ENCODE measurements around the gene KRTAP19-6. TPM values are rescaled to one million over a fixed set of nuclear protein-coding genes. Genes with fewer than 3 reads are reported as not detected.

Gene KRTAP19-6
- total RNA-seq, 1 experiment from 2014 or later, result not detected

DNA sequence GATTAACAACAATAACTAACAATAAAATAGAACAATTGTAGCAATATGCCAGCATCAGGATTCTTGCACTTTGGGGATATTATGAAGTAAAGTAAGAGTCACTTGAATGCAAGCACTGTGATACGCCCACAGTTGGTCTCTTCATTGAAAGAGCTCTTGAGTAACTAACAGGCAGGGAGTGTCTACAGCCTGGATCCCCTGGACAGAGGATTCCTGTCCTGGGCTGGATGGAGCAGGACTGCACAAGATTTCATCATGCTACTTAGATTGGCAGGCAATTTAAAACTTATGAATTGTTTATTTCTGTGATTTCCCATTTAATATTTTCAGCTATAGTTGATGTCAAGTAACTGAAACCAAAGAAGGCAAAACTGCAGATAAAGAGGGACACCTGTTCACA is 26.0 kb downstream of the KRTAP19-6 start:
- RAD21 ChIA-PET (ENCODE audit: low non-redundant PET in 1 of 2, low total read pairs in 2 of 2, uncharacterized antibody in 2 of 2, unreplicated experiment in 2 of 2), result no interaction called here
- CTCF ChIA-PET, result no interaction called here
- ATAC-seq (no peak), DNase-seq (ENCODE audit: low read depth, low spot score) (no peak)
- Histone ChIP-seq H3K9ac (ENCODE audit: low read length) (no peak overlapping the region), H3K4me2 (ENCODE audit: low read length) (no peak overlapping the region), H3K27me3 (ENCODE audit: insufficient read depth, low read length) (no peaks in the 10 kb centered on the region), H3K4me1 (ENCODE audit: control insufficient read depth in 1 of 2, insufficient read depth in 2 of 2, low read length in 2 of 2) (no peaks in the 10 kb centered on the region), H3K79me2 (ENCODE audit: insufficient read depth, low read length) (no peaks in the 10 kb centered on the region), H2AFZ (ENCODE audit: low read depth, low read length, poor library complexity, severe bottlenecking) (no peak overlapping the region), H3K27ac (ENCODE audit: low read depth, low read length) (no peak overlapping the region), H3K9me2 (ENCODE audit: insufficient read depth) (no peaks in the 10 kb centered on the region), H4K20me1 (ENCODE audit: insufficient read depth) (no peaks in the 10 kb centered on the region), H3K9me3 (ENCODE audit: control insufficient read depth in 1 of 2, insufficient read depth in 1 of 2, low read depth in 1 of 2, low read length in 2 of 2) (peaks cover 6 to 17% of the 10 kb centered on the region in 2 experiments; a peak in 3 of 4 replicates), H3K36me3 (ENCODE audit: control insufficient read depth in 1 of 2, insufficient read depth in 2 of 2, low read length in 2 of 2) (no peaks in the 10 kb centered on the region; a peak in 1 of 4 replicates), H3K4me3 (replicated peaks in 1 of 2; ENCODE audit: low read depth in 1 of 2, low read length in 2 of 2) (no peak overlapping the region)
- intact Hi-C loops (cut with micrococcal nuclease), result no loop called here
- BruUV-seq (replicated peaks), result no TSS peak
- TF ChIP-seq POLR2A (IDR thresholded peaks at IDR 0.05; ENCODE audit: borderline replicate concordance, extremely low read depth, insufficient read depth, insufficient read length), result no peak
- TF ChIP-seq RAD21 (IDR thresholded peaks at IDR 0.05; ENCODE audit: low read depth), result no peak
- TF ChIP-seq ELF1 (IDR thresholded peaks at IDR 0.05; ENCODE audit: borderline replicate concordance, low read depth), result no peak
- no peak for TF ChIP-seq CBX3 (IDR thresholded peaks at IDR 0.05; ENCODE audit: low read depth)
- TF ChIP-seq, protein P1, sequence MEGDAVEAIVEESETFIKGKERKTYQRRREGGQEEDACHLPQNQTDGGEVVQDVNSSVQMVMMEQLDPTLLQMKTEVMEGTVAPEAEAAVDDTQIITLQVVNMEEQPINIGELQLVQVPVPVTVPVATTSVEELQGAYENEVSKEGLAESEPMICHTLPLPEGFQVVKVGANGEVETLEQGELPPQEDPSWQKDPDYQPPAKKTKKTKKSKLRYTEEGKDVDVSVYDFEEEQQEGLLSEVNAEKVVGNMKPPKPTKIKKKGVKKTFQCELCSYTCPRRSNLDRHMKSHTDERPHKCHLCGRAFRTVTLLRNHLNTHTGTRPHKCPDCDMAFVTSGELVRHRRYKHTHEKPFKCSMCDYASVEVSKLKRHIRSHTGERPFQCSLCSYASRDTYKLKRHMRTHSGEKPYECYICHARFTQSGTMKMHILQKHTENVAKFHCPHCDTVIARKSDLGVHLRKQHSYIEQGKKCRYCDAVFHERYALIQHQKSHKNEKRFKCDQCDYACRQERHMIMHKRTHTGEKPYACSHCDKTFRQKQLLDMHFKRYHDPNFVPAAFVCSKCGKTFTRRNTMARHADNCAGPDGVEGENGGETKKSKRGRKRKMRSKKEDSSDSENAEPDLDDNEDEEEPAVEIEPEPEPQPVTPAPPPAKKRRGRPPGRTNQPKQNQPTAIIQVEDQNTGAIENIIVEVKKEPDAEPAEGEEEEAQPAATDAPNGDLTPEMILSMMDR (IDR thresholded peaks at IDR 0.05 in 2 of 3, conservative IDR thresholded peaks at IDR 0.05 in 1 of 3; ENCODE audit: borderline replicate concordance in 1 of 3, insufficient read depth in 1 of 3, low read depth in 2 of 3, low read length in 2 of 3), result no peak
- TF ChIP-seq EGR1 (IDR thresholded peaks at IDR 0.05; ENCODE audit: low read depth), result no peak
- TF ChIP-seq TCF7L2 (IDR thresholded peaks at IDR 0.05; ENCODE audit: borderline replicate concordance, extremely low read depth, insufficient read depth, insufficient read length), result no peak
- no peak for TF ChIP-seq FOSL1 (IDR thresholded peaks at IDR 0.05; ENCODE audit: low read depth)
- no peak for TF ChIP-seq SRF (IDR thresholded peaks at IDR 0.05; ENCODE audit: low read depth)
- no peak for TF ChIP-seq ZFX (IDR thresholded peaks at IDR 0.05)
- TF ChIP-seq SP1 (IDR thresholded peaks at IDR 0.05; ENCODE audit: low read depth), result no peak
- POLR2A ChIA-PET, result no interaction called here

Data from HCT116 (cell line).